OCI-LY1 (cell line): ENCODE data around the gene PCNX2.

ENCODE experiments used
- CTCF ChIP-seq: fragments of 200-600 bp; sonication (generic), shearing (Covaris generic); IDR thresholded peaks from 2 replicates; pipeline ENCODE4 v1.5.1; 2017; ENCODE audit warnings: mild to moderate bottlenecking, antibody characterized with exemption, low read length, moderate library complexity, mixed read lengths
- EZH2 ChIP-seq: fragments of 200-600 bp; sonication (generic), shearing (Covaris generic); IDR thresholded peaks from 2 replicates; pipeline ENCODE4 v1.8.0; 2017; ENCODE audit warnings: borderline replicate concordance, mixed run types, mild to moderate bottlenecking, antibody characterized with exemption, low read length, moderate library complexity, mixed read lengths

GRCh38 chr1:233090746-233091494 is 204.6 kb downstream of the PCNX2 start:
- TF ChIP-seq CTCF (no peak), EZH2 (no peak)
